DMS 273 treated with DMSO at 0.1 percent for 48 hours (cell line): ENCODE data around the gene SMPDL3B.
A peak's percentile ranks its signal among the peaks of the same experiment; 100 is the strongest.

Experiments used
- DNase-seq: peaks from one replicate; lab custom pipeline; 2025; lab: John Stamatoyannopoulos, UW

The SMPDL3B gene

GRCh38 chr1:27940870-27941560 lies 6.2 kb downstream of the SMPDL3B start:
- DNase-seq, result no peak

DNA sequence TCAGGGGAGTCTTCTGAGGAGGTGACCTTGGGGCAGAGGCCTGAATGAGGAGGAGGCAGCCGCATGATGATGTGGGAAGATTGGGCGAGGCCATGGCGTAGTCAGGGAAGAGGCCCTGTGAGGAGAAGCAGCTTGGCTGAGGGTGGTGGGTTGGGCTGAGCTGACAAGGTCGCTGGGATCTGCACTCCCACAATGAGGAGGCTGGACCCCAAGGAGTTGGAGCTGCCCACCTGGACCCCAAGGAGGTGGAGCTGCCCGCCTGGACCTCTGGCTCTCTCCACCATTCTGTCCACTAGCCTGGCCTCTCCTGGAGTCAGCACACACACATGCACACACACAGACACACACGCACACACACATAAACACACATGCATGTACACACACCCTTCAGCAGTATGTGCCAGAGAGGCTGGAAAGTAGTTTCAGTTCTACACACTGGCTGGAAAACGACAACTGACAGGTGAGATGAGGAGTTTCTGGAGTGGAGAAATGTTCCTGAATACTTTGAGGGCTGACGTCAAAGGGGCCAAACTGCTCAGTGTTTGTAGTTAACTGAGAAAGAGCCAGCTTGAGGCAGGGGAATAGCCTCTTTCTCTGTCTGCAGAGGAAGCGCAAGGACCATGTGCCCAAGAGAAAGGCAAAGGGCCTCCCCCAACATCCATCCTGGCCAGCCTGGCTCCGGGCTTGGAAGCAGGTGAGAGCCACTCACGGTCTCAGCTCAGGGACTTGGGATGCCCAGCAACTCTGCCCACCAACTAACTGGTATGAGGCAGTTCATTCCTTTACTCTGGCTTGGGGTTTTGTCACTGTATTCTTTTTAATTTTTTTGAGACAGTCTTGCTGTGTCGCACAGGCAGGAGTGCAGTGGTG lies 7.1 kb downstream of the SMPDL3B start:
- no peak for DNase-seq

GRCh38 chr1:27945020-27945419 lies 10.2 kb downstream of the SMPDL3B start:
- DNase-seq, result no peak

DNA sequence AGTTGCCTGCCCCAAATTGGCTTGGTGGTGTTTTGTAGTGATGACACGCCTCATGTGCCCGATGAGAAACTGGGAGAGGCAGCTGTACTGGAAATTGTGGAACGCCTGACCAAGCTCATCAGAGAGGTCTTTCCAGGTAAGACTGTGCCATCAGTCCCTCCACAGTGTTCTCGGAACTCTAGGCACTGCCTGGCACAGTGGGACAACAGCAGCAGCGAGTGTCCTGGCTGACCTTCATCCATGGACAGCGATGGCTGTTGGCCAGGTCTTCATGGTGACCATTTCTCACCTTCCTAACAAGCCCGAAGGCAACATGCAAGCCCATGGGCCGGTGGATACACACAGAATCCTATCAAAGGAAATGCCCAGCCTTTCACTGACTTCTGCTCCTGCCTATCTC lies 14.2 kb downstream of the SMPDL3B start:
- DNase-seq, result no peak

GRCh38 chr1:27951396-27951795 lies 16.6 kb downstream of the SMPDL3B start:
- DNase-seq, result no peak

DNA sequence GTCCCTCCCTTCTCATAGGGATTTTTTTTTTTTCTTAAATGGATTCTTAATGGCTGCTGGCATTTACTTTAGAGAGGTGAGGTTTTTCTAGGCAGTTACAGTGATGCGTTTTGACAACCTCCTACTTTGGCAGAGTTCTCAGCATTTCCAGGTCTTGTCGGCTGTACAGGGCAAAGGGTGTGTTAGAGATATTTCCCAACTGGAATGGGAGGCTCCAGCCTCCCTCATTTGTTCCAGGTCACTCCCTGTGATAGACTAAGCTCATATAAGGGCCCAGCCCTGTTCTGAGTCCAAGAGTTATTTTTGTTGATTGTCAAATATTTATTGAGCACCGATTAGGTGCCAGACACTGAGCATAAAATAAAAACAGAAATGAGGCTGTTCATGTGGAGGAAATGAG lies 17.3 kb downstream of the SMPDL3B start:
- no peak for DNase-seq

DNA sequence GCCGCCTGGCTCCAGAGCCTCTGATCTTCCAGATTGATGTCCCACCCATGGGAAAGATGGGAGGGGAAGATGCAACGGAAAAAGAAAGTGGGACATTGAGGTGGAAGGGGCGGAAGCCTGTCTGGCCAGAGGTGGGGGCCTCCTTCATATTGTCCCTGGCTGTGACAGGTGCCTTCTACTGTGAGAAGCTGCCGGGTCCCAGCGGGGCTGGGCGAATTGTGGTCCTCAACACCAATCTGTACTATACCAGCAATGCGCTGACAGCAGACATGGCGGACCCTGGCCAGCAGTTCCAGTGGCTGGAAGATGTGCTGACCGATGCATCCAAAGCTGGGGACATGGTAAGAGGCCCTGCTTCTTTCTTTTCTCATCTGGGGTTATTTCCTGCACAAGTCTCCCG lies 19.4 kb downstream of the SMPDL3B start:
- DNase-seq, result no peak

DNA sequence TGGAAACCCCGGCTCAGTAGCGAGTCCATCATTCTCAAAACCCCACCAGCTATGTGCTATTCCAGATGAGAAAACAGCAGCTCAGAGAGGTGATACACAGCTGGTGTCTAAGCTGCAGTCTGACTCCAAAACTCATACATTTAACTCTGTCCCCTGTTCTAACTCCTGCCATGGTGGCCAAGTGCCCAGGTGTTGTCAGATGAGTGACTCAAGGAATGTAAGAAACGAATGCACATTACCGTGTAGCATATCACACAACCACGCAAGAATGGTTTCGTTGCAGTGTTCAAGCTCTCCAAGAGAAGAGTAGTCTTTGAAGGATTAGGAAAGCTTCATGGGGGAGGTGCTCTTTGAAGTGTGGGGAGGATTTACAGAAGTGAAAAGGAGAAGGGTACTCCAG lies 20.3 kb downstream of the SMPDL3B start:
- DNase-seq, result no peak

- no peak for DNase-seq
These were observed 22.0 kb downstream of the SMPDL3B start for GRCh38 chr1:27956761-27957160.

DNA sequence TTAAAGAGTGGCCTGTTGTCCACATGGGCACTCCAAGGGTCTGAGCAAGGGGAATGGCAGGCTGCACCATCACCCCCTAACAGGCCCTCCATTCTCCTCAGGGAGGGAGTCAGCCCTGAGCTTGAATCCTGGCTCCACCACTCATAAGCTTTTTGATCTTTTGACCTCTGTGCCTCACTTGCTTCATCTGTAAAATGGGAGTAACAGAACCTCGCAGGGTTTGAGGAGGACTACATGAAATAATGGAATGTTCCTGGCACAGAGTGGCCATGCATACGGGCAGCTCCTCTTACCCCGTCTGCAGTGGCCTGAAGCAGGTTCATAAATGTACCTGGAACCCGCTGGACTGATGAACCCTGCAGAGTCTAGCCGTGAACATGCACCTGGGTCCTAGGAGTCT lies 22.9 kb downstream of the SMPDL3B start:
- DNase-seq, result no peak

DNA sequence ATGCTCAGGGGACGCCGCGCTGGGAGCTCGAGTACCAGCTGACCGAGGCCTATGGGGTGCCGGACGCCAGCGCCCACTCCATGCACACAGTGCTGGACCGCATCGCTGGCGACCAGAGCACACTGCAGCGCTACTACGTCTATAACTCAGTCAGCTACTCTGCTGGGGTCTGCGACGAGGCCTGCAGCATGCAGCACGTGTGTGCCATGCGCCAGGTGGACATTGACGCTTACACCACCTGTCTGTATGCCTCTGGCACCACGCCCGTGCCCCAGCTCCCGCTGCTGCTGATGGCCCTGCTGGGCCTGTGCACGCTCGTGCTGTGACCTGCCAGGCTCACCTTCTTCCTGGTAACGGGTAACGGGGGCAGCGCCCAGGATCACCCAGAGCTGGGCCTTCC lies 23.7 kb downstream of the SMPDL3B start:
- DNase-seq, result no peak

DNA sequence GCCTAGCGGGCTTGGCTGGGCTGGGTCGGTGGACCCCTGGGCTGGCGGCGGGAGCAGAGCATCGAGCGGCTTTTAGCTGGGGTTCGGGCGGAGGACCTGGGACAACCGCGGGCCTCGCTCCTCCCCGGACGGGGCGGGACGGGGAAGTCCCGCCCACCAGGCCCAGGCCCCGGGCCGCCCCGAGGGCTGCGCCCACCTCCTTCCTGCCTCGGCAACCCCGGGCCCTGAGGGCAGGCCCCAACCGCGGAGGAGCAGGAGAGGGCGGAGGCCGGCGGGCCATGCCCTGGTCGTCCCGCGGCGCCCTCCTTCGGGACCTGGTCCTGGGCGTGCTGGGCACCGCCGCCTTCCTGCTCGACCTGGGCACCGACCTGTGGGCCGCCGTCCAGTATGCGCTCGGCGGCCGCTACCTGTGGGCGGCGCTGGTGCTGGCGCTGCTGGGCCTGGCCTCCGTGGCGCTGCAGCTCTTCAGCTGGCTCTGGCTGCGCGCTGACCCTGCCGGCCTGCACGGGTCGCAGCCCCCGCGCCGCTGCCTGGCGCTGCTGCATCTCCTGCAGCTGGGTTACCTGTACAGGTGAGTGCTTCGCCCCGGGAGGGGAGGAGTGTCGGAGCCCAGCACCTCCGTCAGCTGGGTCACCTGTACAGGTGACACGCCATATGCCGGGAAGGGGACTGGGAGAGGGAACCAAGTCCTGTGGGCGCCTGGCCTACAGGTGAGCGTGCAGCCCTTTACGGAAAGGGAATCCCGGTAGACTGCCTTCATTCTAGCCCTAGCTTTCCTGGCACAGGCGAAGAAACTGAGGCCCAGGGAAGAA lies 25.2 kb downstream of the SMPDL3B start, which contains the start of gene XKR8:
XKR8 (plus strand) TSS at position 182 of the 812 bp plus-strand sequence; CDS start at position 279, 97 bp downstream.
- peak; percentile 9 for DNase-seq

DNA sequence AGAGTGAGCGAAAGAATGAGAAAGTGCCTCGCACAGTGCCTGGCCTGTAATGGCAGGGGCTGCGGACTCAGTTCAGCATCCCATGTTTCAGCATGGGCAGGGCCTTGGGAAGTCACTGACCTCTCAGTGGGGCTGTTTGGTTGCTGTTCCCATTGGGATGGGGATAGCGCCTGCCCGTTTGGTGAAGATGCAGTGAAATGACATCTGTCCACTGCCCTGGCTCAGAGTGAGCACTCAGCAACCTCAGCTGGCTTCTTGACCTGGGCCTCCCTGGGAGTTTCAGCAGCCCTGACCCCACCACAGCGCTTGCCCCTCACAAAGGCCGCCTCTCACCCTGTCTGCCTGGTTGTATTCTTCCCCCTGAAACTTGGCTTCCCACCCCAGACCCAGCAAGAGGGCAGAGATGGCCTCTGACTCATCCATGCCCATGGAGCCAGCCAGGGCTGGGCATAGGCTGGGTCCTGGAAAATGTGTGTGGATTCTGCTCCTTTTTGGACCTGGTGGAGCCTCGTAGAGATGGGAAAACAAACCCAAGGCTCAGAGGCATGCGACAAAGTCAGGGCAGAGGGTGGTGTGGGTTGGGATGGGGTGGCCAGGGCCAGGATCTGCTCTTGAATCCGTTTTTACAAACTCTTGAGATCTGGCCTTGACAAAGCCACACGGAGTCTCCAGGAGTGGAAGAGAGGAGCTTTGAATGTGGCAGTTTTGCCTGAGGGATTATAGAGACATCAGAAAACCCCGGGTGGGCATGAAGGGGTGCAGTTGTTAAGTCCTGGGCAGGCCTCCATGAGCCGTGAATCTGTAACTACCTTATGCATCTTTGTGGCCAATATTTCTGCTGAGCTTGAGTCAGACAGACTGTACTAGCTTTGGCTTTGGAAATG lies 26.2 kb downstream of the SMPDL3B start:
- DNase-seq, result no peak

- no peak for DNase-seq
These were observed 26.9 kb downstream of the SMPDL3B start for GRCh38 chr1:27961646-27962221.

- no peak for DNase-seq
These were observed 28.6 kb downstream of the SMPDL3B start for GRCh38 chr1:27963393-27963792.

DNA sequence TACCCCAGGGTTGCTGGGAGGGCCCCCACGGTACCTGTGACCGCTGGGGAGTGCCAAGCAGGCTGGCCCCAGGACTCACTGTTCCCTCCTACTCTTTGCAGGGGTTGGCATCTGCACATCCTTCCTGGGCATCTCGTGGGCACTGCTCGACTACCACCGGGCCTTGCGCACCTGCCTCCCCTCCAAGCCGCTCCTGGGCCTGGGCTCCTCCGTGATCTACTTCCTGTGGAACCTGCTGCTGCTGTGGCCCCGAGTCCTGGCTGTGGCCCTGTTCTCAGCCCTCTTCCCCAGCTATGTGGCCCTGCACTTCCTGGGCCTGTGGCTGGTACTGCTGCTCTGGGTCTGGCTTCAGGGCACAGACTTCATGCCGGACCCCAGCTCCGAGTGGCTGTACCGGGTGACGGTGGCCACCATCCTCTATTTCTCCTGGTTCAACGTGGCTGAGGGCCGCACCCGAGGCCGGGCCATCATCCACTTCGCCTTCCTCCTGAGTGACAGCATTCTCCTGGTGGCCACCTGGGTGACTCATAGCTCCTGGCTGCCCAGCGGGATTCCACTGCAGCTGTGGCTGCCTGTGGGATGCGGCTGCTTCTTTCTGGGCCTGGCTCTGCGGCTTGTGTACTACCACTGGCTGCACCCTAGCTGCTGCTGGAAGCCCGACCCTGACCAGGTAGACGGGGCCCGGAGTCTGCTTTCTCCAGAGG lies 31.8 kb downstream of the SMPDL3B start:
- DNase-seq, result no peak

DNA sequence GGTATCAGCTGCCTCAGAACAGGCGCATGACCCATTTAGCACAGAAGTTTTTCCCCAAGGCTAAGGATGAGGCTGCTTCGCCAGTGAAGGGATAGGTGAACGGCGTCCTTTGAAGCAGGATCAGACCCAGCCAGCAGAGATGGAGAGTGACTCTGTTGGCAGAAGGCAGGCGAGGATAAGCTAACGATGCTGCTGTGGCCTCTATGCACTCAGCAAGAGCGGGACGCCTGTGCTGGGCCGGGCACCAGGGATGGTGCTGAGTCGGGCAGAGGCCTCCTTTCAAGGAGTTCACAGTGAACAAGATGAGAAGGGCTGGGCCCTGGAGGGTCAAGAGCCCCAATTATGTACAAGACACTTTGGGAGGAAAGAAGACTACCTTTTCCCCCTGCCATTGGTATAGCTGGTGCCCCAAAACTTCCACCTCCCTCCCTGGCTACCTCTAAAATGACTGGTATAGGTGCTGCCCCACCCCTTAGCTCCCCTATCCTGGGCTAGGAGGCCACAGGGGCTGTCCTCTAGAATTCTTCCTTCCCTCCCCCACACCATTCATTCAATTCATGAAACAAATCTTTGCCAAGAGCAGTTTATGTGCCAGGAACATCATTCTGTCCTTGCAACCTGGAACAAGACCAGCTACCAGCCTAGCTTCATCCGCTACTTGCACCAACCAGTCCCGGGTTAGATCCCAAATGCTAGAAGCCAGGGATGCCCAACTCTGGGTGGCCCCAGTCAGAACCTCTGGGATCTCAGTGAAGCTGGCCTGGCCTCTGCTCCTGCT lies 32.5 kb downstream of the SMPDL3B start:
- no peak for DNase-seq

- DNase-seq, result no peak
These were observed 33.2 kb downstream of the SMPDL3B start for GRCh38 chr1:27967884-27968466.

- no peak for DNase-seq
These were observed 33.9 kb downstream of the SMPDL3B start for GRCh38 chr1:27968692-27969091.
